Panc1 (cell line): ENCODE data around the gene MYO3B. TPM values are rescaled to one million over a fixed set of nuclear protein-coding genes. Genes with fewer than 3 reads are reported as not detected.

Experiments
- ATAC-seq: fragments of 200-7000 bp; cut with Tn5 transposase; 2 replicates; pipeline ENCODE4 v1.9.1; 2020; ENCODE audit warnings: mild to moderate bottlenecking, moderate library complexity
- BruUV-seq: library from RNA; stranded (reverse); fragments of 400-500 nt; replicated peaks from 2 replicates; lab custom pipeline; 2021; lab: Mats Ljungman, UMichigan
- CTCF ChIA-PET: fragments of 300-600 bp; sonication (Branson Sonifier 250); formaldehyde crosslinking; loops from one replicate; lab custom pipeline; 2022; ENCODE audit warnings: antibody characterized with exemption; lab: Charles Lee
- POLR2A ChIA-PET: fragments of 300-600 bp; sonication (Branson Sonifier 250); formaldehyde crosslinking; loops from one replicate; lab custom pipeline; 2022; ENCODE audit warnings: antibody characterized with exemption; lab: Charles Lee
- DNase-seq: peaks from one replicate; pipeline ENCODE4 v3.0.0-alpha.2; 2010; ENCODE audit warnings: low read depth, low spot score
- H3K27ac ChIP-seq: 2 replicates; pipeline ENCODE4 v1.5.1; 2011; ENCODE audit warnings: mild to moderate bottlenecking, low read length, inconsistent platforms
- H3K27me3 ChIP-seq: fragments of 200-500 bp; sonication (Bioruptor generic); 2 replicates; pipeline ENCODE4 v1.6.0; 2014; ENCODE audit warnings: low read length, inconsistent platforms; ENCODE audit not compliant: control insufficient read depth, insufficient read depth
- H3K36me3 ChIP-seq: fragments of 200-500 bp; sonication (Bioruptor generic); 2 replicates; pipeline ENCODE4 v1.5.1; 2014; ENCODE audit warnings: inconsistent platforms, mild to moderate bottlenecking, low read length, moderate library complexity; ENCODE audit not compliant: control insufficient read depth, insufficient read depth
- H3K4me1 ChIP-seq: 2 replicates; pipeline ENCODE4 v1.5.1; 2011; ENCODE audit warnings: inconsistent platforms, mild to moderate bottlenecking, low read length, moderate library complexity; ENCODE audit not compliant: control insufficient read depth, insufficient read depth
- H3K4me3 ChIP-seq, 2 experiments: 2 replicates each; pipeline ENCODE4 v1.5.1; 2011 to 2012; ENCODE audit warnings: low read depth in 2 of 2, low read length in 2 of 2, mild to moderate bottlenecking in 2 of 2, inconsistent platforms in 1 of 2, moderate library complexity in 1 of 2
- H3K9me3 ChIP-seq: fragments of 200-500 bp; sonication (Bioruptor generic); 2 replicates; pipeline ENCODE4 v1.5.1; 2014; ENCODE audit warnings: low read depth, mild to moderate bottlenecking, inconsistent platforms, low read length, moderate library complexity; ENCODE audit not compliant: control insufficient read depth, insufficient read depth
- POLR2AphosphoS5 ChIP-seq: IDR thresholded peaks from 2 replicates; pipeline ENCODE4 v1.6.1; 2012; ENCODE audit warnings: mild to moderate bottlenecking, low read depth, low read length, moderate library complexity
- REST ChIP-seq, 2 experiments: IDR thresholded peaks; 2 replicates each; pipeline ENCODE4 v1.6.1; 2011 to 2012; ENCODE audit warnings: low read depth in 2 of 2, control low read depth in 1 of 2, low read length in 1 of 2, mild to moderate bottlenecking in 1 of 2, moderate library complexity in 1 of 2; ENCODE audit not compliant: insufficient read depth in 1 of 2
- SIN3A ChIP-seq: IDR thresholded peaks from 2 replicates; pipeline ENCODE4 v1.6.1; 2012; ENCODE audit warnings: low read depth, mild to moderate bottlenecking, low read length, moderate library complexity, borderline replicate concordance; ENCODE audit not compliant: insufficient read depth
- TCF7L2 ChIP-seq: IDR thresholded peaks from 2 replicates; pipeline ENCODE4 v1.6.1; 2011; ENCODE audit warnings: mild to moderate bottlenecking, low read depth, low read length, inconsistent platforms
- in situ Hi-C: cut with HindIII; loops from 2 replicates; pipeline ENCODE4 v1.10.0; 2016; ENCODE audit warnings: low sequenced_read_pairs, low pct_unique_long_range_greater_than_20kb
- intact Hi-C: fragments of 100-400 bp; cut with micrococcal nuclease; formaldehyde crosslinking; loops from one replicate; pipeline ENCODE4 v1.10.0; 2022; ENCODE audit not compliant: unreplicated experiment
- total RNA-seq: library from RNA; stranded (reverse); gene quantifications from one replicate; pipeline ENCODE4 v1.2.1, GENCODE V29; 2021; ENCODE audit not compliant: unreplicated experiment
- TF ChIP-seq, protein P1 (sequence below): fragments of 450-650 bp; IDR thresholded peaks from 2 replicates; pipeline ENCODE4 v1.5.1; 2017; ENCODE audit warnings: mild to moderate bottlenecking

MYO3B gene
- total RNA-seq, 1 experiment from 2014 or later = 0.05 TPM

GRCh38 chr2:170196963-170197362 is 19.0 kb downstream of the MYO3B start:
- H3K27ac ChIP-seq = no peak overlapping the region
- intact Hi-C loops = no loop called here
- TF ChIP-seq REST (IDR thresholded peaks at IDR 0.05; ENCODE audit: insufficient read depth in 1 of 2, low read depth in 2 of 2, low read length in 1 of 2) (no peak), POLR2AphosphoS5 (no peak), TCF7L2 (no peak), SIN3A (no peak)
- TF ChIP-seq, protein P1, sequence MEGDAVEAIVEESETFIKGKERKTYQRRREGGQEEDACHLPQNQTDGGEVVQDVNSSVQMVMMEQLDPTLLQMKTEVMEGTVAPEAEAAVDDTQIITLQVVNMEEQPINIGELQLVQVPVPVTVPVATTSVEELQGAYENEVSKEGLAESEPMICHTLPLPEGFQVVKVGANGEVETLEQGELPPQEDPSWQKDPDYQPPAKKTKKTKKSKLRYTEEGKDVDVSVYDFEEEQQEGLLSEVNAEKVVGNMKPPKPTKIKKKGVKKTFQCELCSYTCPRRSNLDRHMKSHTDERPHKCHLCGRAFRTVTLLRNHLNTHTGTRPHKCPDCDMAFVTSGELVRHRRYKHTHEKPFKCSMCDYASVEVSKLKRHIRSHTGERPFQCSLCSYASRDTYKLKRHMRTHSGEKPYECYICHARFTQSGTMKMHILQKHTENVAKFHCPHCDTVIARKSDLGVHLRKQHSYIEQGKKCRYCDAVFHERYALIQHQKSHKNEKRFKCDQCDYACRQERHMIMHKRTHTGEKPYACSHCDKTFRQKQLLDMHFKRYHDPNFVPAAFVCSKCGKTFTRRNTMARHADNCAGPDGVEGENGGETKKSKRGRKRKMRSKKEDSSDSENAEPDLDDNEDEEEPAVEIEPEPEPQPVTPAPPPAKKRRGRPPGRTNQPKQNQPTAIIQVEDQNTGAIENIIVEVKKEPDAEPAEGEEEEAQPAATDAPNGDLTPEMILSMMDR = no peak
- H3K9me3 ChIP-seq = no peaks in the 10 kb centered on the region
- ATAC-seq (no peak), DNase-seq (no peak)
- POLR2A ChIA-PET = interaction anchor here (0.6 kb wide), 1 partner anchor 1077 kb away, joined by 3 read pairs; no protein-coding TSS in a partner anchor
- H3K4me1 ChIP-seq = no peaks in the 10 kb centered on the region
- no peaks in the 10 kb centered on the region for H3K27me3 ChIP-seq
- H3K36me3 ChIP-seq = no peaks in the 10 kb centered on the region
- H3K4me3 ChIP-seq = no peak overlapping the region
- in situ Hi-C loops = no loop called here
- CTCF ChIA-PET = no interaction called here
- no TSS peak for BruUV-seq

DNA sequence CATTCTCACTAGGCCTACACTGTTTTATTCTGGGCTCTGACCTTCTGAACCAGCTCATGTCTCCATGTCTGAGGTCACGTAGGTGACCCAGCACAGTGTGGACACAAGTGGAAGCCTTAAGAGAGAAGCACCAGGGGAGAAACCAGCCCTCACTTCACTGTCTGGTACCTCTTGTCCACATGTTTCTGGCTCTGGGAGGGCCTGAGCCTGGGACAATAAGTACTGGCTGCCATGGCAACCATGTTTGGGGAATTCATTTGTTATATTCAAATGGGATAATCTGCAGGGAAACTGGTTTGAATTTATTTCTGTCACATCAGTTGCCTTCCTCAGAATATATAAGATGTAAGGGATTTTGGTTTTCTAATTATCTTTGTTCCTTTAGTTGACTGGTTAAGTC is 23.3 kb downstream of the MYO3B start:
- Histone ChIP-seq H3K27ac (no peak overlapping the region), H3K27me3 (no peaks in the 10 kb centered on the region), H3K9me3 (no peaks in the 10 kb centered on the region), H3K36me3 (no peaks in the 10 kb centered on the region), H3K4me1 (no peaks in the 10 kb centered on the region), H3K4me3 (no peak overlapping the region)
- BruUV-seq = no TSS peak
- ATAC-seq = no peak
- no peak for DNase-seq
- POLR2A ChIA-PET = no interaction called here
- CTCF ChIA-PET = no interaction called here
- no peak for TF ChIP-seq REST (IDR thresholded peaks at IDR 0.05; ENCODE audit: insufficient read depth in 1 of 2, low read depth in 2 of 2, low read length in 1 of 2)
- no peak for TF ChIP-seq POLR2AphosphoS5
- no peak for TF ChIP-seq SIN3A
- no peak for TF ChIP-seq TCF7L2
- TF ChIP-seq, protein P1 = no peak
- in situ Hi-C loops = no loop called here
- intact Hi-C loops = no loop called here
